ENCODE data around the gene OR8S1.
"Not testable (repeated sequence)": the region's sequence is repeated elsewhere in the genome, so short reads cannot be mapped to it uniquely, and the experiment has no call there.

The OR8S1 gene

GRCh38 chr12:48525332-48525731, at the start of gene OR8S1:
Gene OR8S1 (plus strand): TSS chr12:48525632. CDS start chr12:48525632, 0 bp downstream.
- DNase-seq (ENCODE audit: low read depth): no peak

- no peak for DNase-seq (ENCODE audit: low read depth)
Observed at GRCh38 chr12:48482198-48482597, 43.2 kb upstream of the OR8S1 start, which contains the start of gene C12orf54. Gene C12orf54 (plus strand): TSS chr12:48482498. CDS start chr12:48483297, 799 bp downstream.

- DNase-seq (ENCODE audit: low read depth): no peak
Observed at GRCh38 chr12:48482930-48483329, 42.5 kb upstream of the OR8S1 start.

GRCh38 chr12:48486261-48486660, 39.2 kb upstream of the OR8S1 start:
- no peak for DNase-seq (ENCODE audit: low read depth)

GRCh38 chr12:48486679-48487078, 38.8 kb upstream of the OR8S1 start:
- DNase-seq (ENCODE audit: low read depth): no peak

GRCh38 chr12:48489012-48489411, 36.4 kb upstream of the OR8S1 start:
- no peak for DNase-seq (ENCODE audit: low read depth)

GRCh38 chr12:48489456-48489855, 36.0 kb upstream of the OR8S1 start:
- DNase-seq (ENCODE audit: low read depth): not testable (repeated sequence)

- not testable (repeated sequence) for DNase-seq (ENCODE audit: low read depth)
Observed at GRCh38 chr12:48500281-48500680, 25.2 kb upstream of the OR8S1 start.

GRCh38 chr12:48506836-48507235, 18.6 kb upstream of the OR8S1 start:
- DNase-seq (ENCODE audit: low read depth): not testable (repeated sequence)

GRCh38 chr12:48508987-48509386, 16.4 kb upstream of the OR8S1 start:
- DNase-seq (ENCODE audit: low read depth): no peak

- DNase-seq (ENCODE audit: low read depth): no peak
Observed at GRCh38 chr12:48510111-48510510, 15.3 kb upstream of the OR8S1 start.

GRCh38 chr12:48512855-48513254, 12.6 kb upstream of the OR8S1 start:
- no peak for DNase-seq (ENCODE audit: low read depth)

GRCh38 chr12:48514728-48515127, 10.7 kb upstream of the OR8S1 start:
- no peak for DNase-seq (ENCODE audit: low read depth)

GRCh38 chr12:48520381-48520780, 5.1 kb upstream of the OR8S1 start:
- DNase-seq (ENCODE audit: low read depth): not testable (repeated sequence)

GRCh38 chr12:48527891-48528670, 2.6 kb downstream of the OR8S1 start:
- no peak for DNase-seq (ENCODE audit: low read depth)

GRCh38 chr12:48532601-48533000, 7.2 kb downstream of the OR8S1 start:
- DNase-seq (ENCODE audit: low read depth): no peak

- no peak for DNase-seq (ENCODE audit: low read depth)
Observed at GRCh38 chr12:48536602-48537001, 11.2 kb downstream of the OR8S1 start.

- no peak for DNase-seq (ENCODE audit: low read depth)
Observed at GRCh38 chr12:48542300-48542928, 17.0 kb downstream of the OR8S1 start.

- DNase-seq (ENCODE audit: low read depth): no peak
Observed at GRCh38 chr12:48545833-48546469, 20.5 kb downstream of the OR8S1 start.

GRCh38 chr12:48547012-48547411, 21.6 kb downstream of the OR8S1 start:
- DNase-seq (ENCODE audit: low read depth): not testable (repeated sequence)

- DNase-seq (ENCODE audit: low read depth): not testable (repeated sequence)
Observed at GRCh38 chr12:48551636-48552035, 26.2 kb downstream of the OR8S1 start.

- not testable (repeated sequence) for DNase-seq (ENCODE audit: low read depth)
Observed at GRCh38 chr12:48553666-48554343, 28.4 kb downstream of the OR8S1 start.

Data from stimulated activated CD8-positive, alpha-beta memory T cell treated with anti-CD3 and anti-CD28 coated beads, Interleukin-15, amount 100 ng/mL, for 24 hours (primary cell).